Body of pancreas (tissue), 4 donors: ENCODE data around the gene GRIP1. TPM values are rescaled to one million over a fixed set of nuclear protein-coding genes. Genes with fewer than 3 reads are reported as not detected.

Experiments used
- ATAC-seq: fragments of 150-250 bp; one replicate; pipeline ENCODE4 v1.9.1; 2016
- DNase-seq, 4 donors: peaks; one replicate each; pipeline ENCODE4 v3.0.0-alpha.2; 2019
- H3K27ac ChIP-seq, 4 donors: fragments of 200-600 bp; sonication (generic); 1 replicate in 3 of 4; 2 replicates in 1 of 4; pipeline versions ENCODE4 v1.5.1 to v1.6.1; 2016 to 2019; ENCODE audit warnings: mild to moderate bottlenecking in 1 of 4, mixed read lengths in 1 of 4, moderate library complexity in 1 of 4
- H3K27me3 ChIP-seq, 2 donors: fragments of 200-600 bp; sonication (generic); one replicate each; pipeline ENCODE4 v1.6.0; 2016; ENCODE audit warnings: mild to moderate bottlenecking in 1 of 2
- H3K36me3 ChIP-seq, 2 donors: fragments of 200-600 bp; sonication (generic); replicated peaks in 1 of 2; 2 replicates each; pipeline ENCODE4 v1.5.1; 2016; ENCODE audit warnings: low read depth in 2 of 2; ENCODE audit not compliant: insufficient read depth in 1 of 2
- H3K4me1 ChIP-seq: fragments of 200-600 bp; sonication (generic); one replicate; pipeline ENCODE4 v1.6.0; 2016
- H3K4me3 ChIP-seq, 2 donors: fragments of 200-600 bp; sonication (generic); 1 replicate in 1 of 2; 2 replicates in 1 of 2; pipeline ENCODE4 v1.5.1; 2016 to 2019
- H3K9me3 ChIP-seq, 3 donors: fragments of 200-600 bp; sonication (generic); 1 replicate in 2 of 3; 2 replicates in 1 of 3; pipeline ENCODE4 v1.5.1; 2016
- POLR2A ChIP-seq, 3 donors: fragments of 450-650 bp; IDR thresholded peaks; one replicate each; pipeline ENCODE4 v1.6.1; 2016; ENCODE audit warnings: antibody characterized with exemption in 3 of 3, mild to moderate bottlenecking in 2 of 3
- WGBS, 2 donors: methylation state at CpG; one replicate each; pipeline ENCODE4 v1.1.5; 2017; 5-methylcytosine and 5-hydroxymethylcytosine counted together
- intact Hi-C: fragments of 100-400 bp; cut with DNase I; formaldehyde crosslinking; loops from one replicate; pipeline ENCODE4 v1.15.1; 2023
- total RNA-seq, 2 donors: library from RNA; depleted of rRNA; stranded (reverse); fragments of >200 nt; gene quantifications; one replicate each; pipeline ENCODE4 v1.1.0, GENCODE V29; 2016
- TF ChIP-seq, protein P1 (sequence below), 7 experiments: fragments of 450-650 bp in 4 of 7; fragments of 200-600 bp in 3 of 7; sonication (generic) in 3 of 7; IDR thresholded peaks; one replicate each; pipeline ENCODE4 v1.5.1; 2016 to 2019; ENCODE audit warnings: antibody characterized with exemption in 7 of 7

GRIP1 gene
- total RNA-seq, 2 donors from 2014 or later, result 7.5 to 17.8 TPM

DNA sequence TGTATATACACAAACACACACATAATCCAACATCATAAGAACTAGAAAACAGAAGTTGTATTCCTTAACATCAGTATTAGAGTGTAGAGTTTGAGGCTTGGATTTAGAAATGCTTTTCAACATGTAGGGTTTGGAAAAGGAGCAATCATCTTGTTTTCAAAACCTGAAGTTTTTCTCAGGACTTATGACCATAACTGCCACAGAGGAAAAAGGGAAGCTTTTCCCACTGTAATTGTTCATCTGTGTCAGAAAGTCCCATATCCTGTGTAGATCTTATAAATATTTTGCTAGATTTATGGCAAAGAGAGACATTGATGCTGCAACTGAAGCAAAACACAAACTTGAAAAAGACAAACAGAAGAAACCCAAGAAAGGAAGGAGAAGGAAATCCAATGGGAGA, 115.7 kb downstream of the GRIP1 start:
- intact Hi-C loops, result no loop called here
- Histone ChIP-seq H3K9me3 (peaks cover 0 to 3% (median 0%) of the 10 kb centered on the region in 3 donors), H3K27me3 (no peaks in the 10 kb centered on the region)

DNA sequence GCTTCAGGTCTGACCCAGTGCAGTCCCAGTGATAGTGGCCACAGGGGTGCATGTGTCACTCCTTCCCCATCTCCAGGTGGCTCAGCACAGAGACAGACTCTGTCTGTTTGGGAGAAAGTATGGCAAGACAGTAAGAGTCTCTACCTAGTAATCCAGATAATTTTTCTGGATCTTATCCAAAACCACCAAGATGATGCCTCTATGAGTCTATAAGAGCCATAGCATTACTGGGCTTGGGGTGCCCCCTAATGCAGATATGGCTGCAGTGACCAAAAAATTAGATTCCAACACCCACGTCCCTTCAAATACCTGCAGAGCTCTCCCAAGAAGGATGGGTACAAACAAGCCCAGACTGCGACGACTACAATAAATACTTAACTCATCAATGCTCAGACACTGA, 123.8 kb downstream of the GRIP1 start:
- Histone ChIP-seq H3K9me3 (no peaks in the 10 kb centered on the region), H3K4me3 (no peak overlapping the region), H3K36me3 (no peaks in the 10 kb centered on the region), H3K27ac (no peak overlapping the region), H3K27me3 (no peaks in the 10 kb centered on the region), H3K4me1 (no peaks in the 10 kb centered on the region)
- TF ChIP-seq, protein P1, sequence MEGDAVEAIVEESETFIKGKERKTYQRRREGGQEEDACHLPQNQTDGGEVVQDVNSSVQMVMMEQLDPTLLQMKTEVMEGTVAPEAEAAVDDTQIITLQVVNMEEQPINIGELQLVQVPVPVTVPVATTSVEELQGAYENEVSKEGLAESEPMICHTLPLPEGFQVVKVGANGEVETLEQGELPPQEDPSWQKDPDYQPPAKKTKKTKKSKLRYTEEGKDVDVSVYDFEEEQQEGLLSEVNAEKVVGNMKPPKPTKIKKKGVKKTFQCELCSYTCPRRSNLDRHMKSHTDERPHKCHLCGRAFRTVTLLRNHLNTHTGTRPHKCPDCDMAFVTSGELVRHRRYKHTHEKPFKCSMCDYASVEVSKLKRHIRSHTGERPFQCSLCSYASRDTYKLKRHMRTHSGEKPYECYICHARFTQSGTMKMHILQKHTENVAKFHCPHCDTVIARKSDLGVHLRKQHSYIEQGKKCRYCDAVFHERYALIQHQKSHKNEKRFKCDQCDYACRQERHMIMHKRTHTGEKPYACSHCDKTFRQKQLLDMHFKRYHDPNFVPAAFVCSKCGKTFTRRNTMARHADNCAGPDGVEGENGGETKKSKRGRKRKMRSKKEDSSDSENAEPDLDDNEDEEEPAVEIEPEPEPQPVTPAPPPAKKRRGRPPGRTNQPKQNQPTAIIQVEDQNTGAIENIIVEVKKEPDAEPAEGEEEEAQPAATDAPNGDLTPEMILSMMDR (IDR thresholded peaks at IDR 0.05), result no peak
- TF ChIP-seq POLR2A (IDR thresholded peaks at IDR 0.05), result no peak
- DNase-seq, result no peak
- 90 to 98% methylated on average over 3 of the region's 3 CpGs for WGBS, 2 donors
- no peak for ATAC-seq
- intact Hi-C loops, result no loop called here

More for the DNA sequence above, 115.7 kb downstream of the GRIP1 start:
- Histone ChIP-seq H3K4me1 (no peaks in the 10 kb centered on the region), H3K36me3 (no peaks in the 10 kb centered on the region), H3K27ac (no peak overlapping the region), H3K4me3 (no peak overlapping the region)
- TF ChIP-seq POLR2A (IDR thresholded peaks at IDR 0.05), result no peak
- TF ChIP-seq, protein P1 (IDR thresholded peaks at IDR 0.05), result no peak
- no peak for DNase-seq
- ATAC-seq, result no peak

DNA sequence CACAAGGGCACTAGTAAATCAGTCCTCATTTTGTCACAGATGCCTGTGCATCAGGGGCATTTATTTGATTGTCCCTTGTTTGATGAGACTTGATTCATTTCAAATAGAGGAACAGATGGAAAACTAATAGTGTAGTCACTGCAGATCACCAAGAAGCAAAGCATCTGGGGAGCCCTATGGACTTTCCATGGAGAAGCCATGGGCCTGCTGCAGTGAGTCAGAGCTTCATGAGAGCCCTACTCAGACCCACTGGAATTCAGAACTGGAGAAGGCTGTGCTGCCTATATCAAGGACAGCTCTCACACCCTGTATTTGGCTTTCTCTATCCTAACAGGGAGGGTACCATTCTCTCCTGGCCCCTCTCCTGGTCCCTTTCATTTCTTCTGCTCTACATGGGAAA, 126.2 kb downstream of the GRIP1 start:
- ATAC-seq (no peak), DNase-seq (no peak)
- H3K27me3 ChIP-seq, result no peaks in the 10 kb centered on the region
- H3K36me3 ChIP-seq, result no peaks in the 10 kb centered on the region
- no peak overlapping the region for H3K4me3 ChIP-seq
- TF ChIP-seq POLR2A (IDR thresholded peaks at IDR 0.05), result no peak
- H3K9me3 ChIP-seq, result no peaks in the 10 kb centered on the region
- H3K4me1 ChIP-seq, result no peaks in the 10 kb centered on the region
- intact Hi-C loops, result no loop called here
- no peak overlapping the region for H3K27ac ChIP-seq

DNA sequence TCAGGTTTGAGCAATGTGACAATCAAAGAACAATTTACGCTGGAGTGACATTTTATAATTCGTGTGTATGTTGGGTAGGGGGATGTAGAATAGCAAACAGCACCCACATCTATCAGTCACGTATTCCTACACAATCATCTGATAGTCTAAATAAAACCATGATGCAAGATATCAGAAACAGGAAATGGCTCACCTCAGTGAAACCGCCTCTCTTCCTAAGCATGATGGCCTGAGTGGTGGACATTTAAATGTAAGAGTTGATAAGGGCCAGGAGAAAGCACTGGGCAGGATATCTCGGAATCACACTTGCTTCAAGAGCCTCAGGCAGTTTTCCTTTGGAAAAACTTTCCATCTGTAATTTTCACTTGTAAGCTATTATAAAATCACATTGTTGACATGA, 128.2 kb downstream of the GRIP1 start:
- H3K27me3 ChIP-seq, result no peaks in the 10 kb centered on the region
- no peaks in the 10 kb centered on the region for H3K9me3 ChIP-seq
- no peaks in the 10 kb centered on the region for H3K4me1 ChIP-seq
- no peak for ATAC-seq
- H3K4me3 ChIP-seq, result no peak overlapping the region
- 73 to 75% methylated on average over 5 of the region's 5 CpGs for WGBS, 2 donors
- intact Hi-C loops, result no loop called here
- TF ChIP-seq, protein P1 (IDR thresholded peaks at IDR 0.05), result no peak
- TF ChIP-seq POLR2A (IDR thresholded peaks at IDR 0.05), result no peak
- H3K36me3 ChIP-seq, result no peaks in the 10 kb centered on the region
- DNase-seq, result no peak
- H3K27ac ChIP-seq, result no peak overlapping the region

DNA sequence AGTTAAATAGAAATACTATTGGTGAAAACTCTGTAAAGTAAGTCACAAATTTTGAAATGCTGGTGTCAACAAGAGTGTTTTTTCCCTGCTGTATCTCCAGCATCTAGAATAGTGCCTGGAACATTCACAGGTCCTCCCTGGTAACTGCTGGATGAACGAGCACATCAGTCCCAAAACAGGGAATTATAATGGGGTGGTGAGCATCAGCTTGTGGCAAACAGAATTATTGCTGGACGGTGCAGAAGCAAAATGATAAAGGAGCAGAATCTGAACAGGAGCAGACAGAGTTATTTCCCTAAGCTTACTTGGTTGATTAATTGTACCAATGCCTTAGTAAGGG, 129.9 kb downstream of the GRIP1 start:
- ATAC-seq, result no peak
- intact Hi-C loops, result no loop called here

More for the DNA sequence above, 129.9 kb downstream of the GRIP1 start:
- Histone ChIP-seq H3K4me3 (no peak overlapping the region), H3K27me3 (no peaks in the 10 kb centered on the region), H3K4me1 (no peaks in the 10 kb centered on the region), H3K9me3 (no peaks in the 10 kb centered on the region), H3K27ac (no peak overlapping the region), H3K36me3 (no peaks in the 10 kb centered on the region)
- 53 to 60% methylated on average over 2 of the region's 2 CpGs for WGBS, 2 donors
- DNase-seq, result no peak
- TF ChIP-seq POLR2A (IDR thresholded peaks at IDR 0.05), result no peak
- TF ChIP-seq, protein P1 (IDR thresholded peaks at IDR 0.05), result no peak
